Measurements from ENCODE around the gene KIF23.
"Not testable (repeated sequence)": the region's sequence is repeated elsewhere in the genome, so short reads cannot be mapped to it uniquely, and the experiment has no call there.

KIF23 gene

GRCh38 chr15:69434679-69435078, 20.5 kb downstream of the KIF23 start:
- no peak for DNase-seq (ENCODE audit: low spot score)

- DNase-seq (ENCODE audit: low spot score): no peak
These were observed 21.8 kb downstream of the KIF23 start for GRCh38 chr15:69435985-69436384.

- DNase-seq (ENCODE audit: low spot score): no peak
These were observed 22.8 kb downstream of the KIF23 start for GRCh38 chr15:69436951-69437350.

GRCh38 chr15:69439623-69440022, 25.5 kb downstream of the KIF23 start:
- DNase-seq (ENCODE audit: low spot score): no peak

GRCh38 chr15:69443032-69443611, 29.0 kb downstream of the KIF23 start:
- no peak for DNase-seq (ENCODE audit: low spot score)

GRCh38 chr15:69444686-69445085, 30.5 kb downstream of the KIF23 start:
- no peak for DNase-seq (ENCODE audit: low spot score)

- no peak for DNase-seq (ENCODE audit: low spot score)
These were observed 32.8 kb downstream of the KIF23 start for GRCh38 chr15:69446953-69447352.

GRCh38 chr15:69450221-69450620, 36.1 kb downstream of the KIF23 start:
- not testable (repeated sequence) for DNase-seq (ENCODE audit: low spot score)

- DNase-seq (ENCODE audit: low spot score): no peak
These were observed 37.0 kb downstream of the KIF23 start for GRCh38 chr15:69450968-69451695.

- peak; percentile 62 for DNase-seq (ENCODE audit: low spot score)
These were observed 38.0 kb downstream of the KIF23 start for GRCh38 chr15:69451951-69452691.

- DNase-seq (ENCODE audit: low spot score): peak; percentile 96
These were observed 38.8 kb downstream of the KIF23 start, which contains the start of gene RPLP1 for GRCh38 chr15:69452692-69453521. Gene RPLP1 (plus strand): TSS chr15:69452818. CDS start chr15:69452949, 131 bp downstream.

GRCh38 chr15:69454953-69455352, 40.8 kb downstream of the KIF23 start:
- DNase-seq (ENCODE audit: low spot score): no peak

GRCh38 chr15:69456208-69457166, 42.3 kb downstream of the KIF23 start:
- DNase-seq (ENCODE audit: low spot score): no peak

- peak; percentile 53 for DNase-seq (ENCODE audit: low spot score)
These were observed 43.4 kb downstream of the KIF23 start for GRCh38 chr15:69457304-69458280.

GRCh38 chr15:69459066-69459465, 44.9 kb downstream of the KIF23 start:
- no peak for DNase-seq (ENCODE audit: low spot score)

- no peak for DNase-seq (ENCODE audit: low spot score)
These were observed 46.3 kb downstream of the KIF23 start for GRCh38 chr15:69460481-69460880.

- DNase-seq (ENCODE audit: low spot score): peak; percentile 47
These were observed 47.9 kb downstream of the KIF23 start for GRCh38 chr15:69462030-69462492.

- DNase-seq (ENCODE audit: low spot score): peak; percentile 98
These were observed 48.5 kb downstream of the KIF23 start for GRCh38 chr15:69462493-69463181.

GRCh38 chr15:69463182-69463756, 49.1 kb downstream of the KIF23 start:
- DNase-seq (ENCODE audit: low spot score): peak; percentile 37

All from kidney tubule cell (primary cell).